Muscle layer of duodenum (tissue), 2 donors: ENCODE data around the gene HELQ.
"Not testable (repeated sequence)": the region's sequence is repeated elsewhere in the genome, so short reads cannot be mapped to it uniquely, and the experiment has no call there.

Experiments used
- H3K27ac ChIP-seq: one replicate; pipeline ENCODE4 v1.7.0; 2013; ENCODE audit warnings: mild to moderate bottlenecking, low read length
- H3K27me3 ChIP-seq: one replicate; pipeline ENCODE4 v1.7.0; 2013; ENCODE audit warnings: low read depth, mild to moderate bottlenecking, control low read depth, low read length
- H3K36me3 ChIP-seq, 2 donors: one replicate each; pipeline ENCODE4 v1.7.0; 2013; ENCODE audit warnings: low read length in 2 of 2, control low read depth in 1 of 2, mild to moderate bottlenecking in 1 of 2; ENCODE audit not compliant: insufficient read depth in 2 of 2, control insufficient read depth in 1 of 2
- H3K4me1 ChIP-seq, 2 donors: one replicate each; pipeline ENCODE4 v1.7.0; 2013; ENCODE audit warnings: low read length in 2 of 2, mild to moderate bottlenecking in 2 of 2, control low read depth in 1 of 2, moderate library complexity in 1 of 2; ENCODE audit not compliant: insufficient read depth in 2 of 2, control insufficient read depth in 1 of 2
- H3K4me3 ChIP-seq, 2 donors: one replicate each; pipeline ENCODE4 v1.7.0; 2013; ENCODE audit warnings: low read length in 2 of 2, low read depth in 1 of 2, mild to moderate bottlenecking in 1 of 2
- H3K9me3 ChIP-seq, 2 donors: one replicate each; pipeline ENCODE4 v1.7.0; 2013; ENCODE audit warnings: low read length in 2 of 2, control low read depth in 1 of 2, mild to moderate bottlenecking in 1 of 2; ENCODE audit not compliant: control insufficient read depth in 1 of 2
- donor health status: healthy.

The HELQ gene, protein sequence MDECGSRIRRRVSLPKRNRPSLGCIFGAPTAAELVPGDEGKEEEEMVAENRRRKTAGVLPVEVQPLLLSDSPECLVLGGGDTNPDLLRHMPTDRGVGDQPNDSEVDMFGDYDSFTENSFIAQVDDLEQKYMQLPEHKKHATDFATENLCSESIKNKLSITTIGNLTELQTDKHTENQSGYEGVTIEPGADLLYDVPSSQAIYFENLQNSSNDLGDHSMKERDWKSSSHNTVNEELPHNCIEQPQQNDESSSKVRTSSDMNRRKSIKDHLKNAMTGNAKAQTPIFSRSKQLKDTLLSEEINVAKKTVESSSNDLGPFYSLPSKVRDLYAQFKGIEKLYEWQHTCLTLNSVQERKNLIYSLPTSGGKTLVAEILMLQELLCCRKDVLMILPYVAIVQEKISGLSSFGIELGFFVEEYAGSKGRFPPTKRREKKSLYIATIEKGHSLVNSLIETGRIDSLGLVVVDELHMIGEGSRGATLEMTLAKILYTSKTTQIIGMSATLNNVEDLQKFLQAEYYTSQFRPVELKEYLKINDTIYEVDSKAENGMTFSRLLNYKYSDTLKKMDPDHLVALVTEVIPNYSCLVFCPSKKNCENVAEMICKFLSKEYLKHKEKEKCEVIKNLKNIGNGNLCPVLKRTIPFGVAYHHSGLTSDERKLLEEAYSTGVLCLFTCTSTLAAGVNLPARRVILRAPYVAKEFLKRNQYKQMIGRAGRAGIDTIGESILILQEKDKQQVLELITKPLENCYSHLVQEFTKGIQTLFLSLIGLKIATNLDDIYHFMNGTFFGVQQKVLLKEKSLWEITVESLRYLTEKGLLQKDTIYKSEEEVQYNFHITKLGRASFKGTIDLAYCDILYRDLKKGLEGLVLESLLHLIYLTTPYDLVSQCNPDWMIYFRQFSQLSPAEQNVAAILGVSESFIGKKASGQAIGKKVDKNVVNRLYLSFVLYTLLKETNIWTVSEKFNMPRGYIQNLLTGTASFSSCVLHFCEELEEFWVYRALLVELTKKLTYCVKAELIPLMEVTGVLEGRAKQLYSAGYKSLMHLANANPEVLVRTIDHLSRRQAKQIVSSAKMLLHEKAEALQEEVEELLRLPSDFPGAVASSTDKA

DNA sequence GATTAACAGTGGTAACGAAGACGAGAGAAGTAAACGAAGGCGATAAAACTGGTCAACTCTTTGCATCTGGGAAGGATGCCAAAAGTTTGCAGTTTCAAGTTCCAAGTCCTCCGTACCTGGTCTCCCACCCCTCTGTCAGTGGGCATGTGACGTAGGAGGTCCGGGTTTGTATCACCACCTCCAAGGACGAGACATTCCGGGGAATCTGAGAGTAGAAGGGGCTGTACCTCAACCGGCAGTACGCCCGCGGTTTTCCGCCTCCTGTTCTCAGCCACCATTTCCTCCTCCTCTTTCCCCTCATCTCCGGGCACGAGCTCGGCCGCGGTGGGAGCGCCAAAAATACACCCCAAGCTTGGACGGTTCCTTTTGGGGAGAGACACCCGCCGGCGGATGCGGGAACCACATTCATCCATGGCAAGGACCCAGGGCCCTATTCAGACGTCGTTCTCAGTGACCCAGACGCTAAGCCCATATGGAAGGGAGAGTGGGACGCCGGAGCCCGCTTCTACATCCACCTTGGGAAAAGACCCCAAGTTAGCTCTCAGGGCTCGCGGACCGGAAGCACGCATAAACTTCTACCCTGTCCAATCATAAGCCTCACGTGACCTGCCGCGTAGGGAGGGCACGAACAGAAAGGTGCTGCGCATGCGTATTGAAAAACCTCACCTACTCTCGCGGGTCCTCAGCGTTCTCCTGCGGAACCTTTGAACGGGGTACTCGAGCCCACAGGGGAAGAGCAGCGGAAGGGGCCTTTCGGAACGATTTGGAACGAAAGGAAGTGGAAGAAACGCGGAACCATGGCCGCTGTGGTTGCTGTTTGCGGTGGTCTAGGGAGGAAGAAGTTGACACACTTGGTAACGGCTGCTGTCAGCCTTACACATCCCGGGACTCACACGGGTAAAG is at the start of gene HELQ, which contains the start of gene MRPS18C:
TSS of gene HELQ (minus strand) at position 543 of the 903 bp plus-strand sequence. CDS start at position 413, 130 bp downstream.
TSS of gene MRPS18C (plus strand) at position 778 of the 903 bp plus-strand sequence. CDS start at position 798, 20 bp downstream.
- H3K9me3 ChIP-seq: no peaks in the 10 kb centered on the region
- H3K27me3 ChIP-seq: no peaks in the 10 kb centered on the region
- H3K4me3 ChIP-seq: peak within 1 kb of the TSS; percentile 73 to 97
- peaks cover 0 to 25% of the 10 kb centered on the region in 2 donors for H3K4me1 ChIP-seq
- H3K27ac ChIP-seq: peak within 1 kb of the TSS; percentile 97
- H3K36me3 ChIP-seq: peaks cover 12 to 48% of the 10 kb centered on the region in 2 donors

DNA sequence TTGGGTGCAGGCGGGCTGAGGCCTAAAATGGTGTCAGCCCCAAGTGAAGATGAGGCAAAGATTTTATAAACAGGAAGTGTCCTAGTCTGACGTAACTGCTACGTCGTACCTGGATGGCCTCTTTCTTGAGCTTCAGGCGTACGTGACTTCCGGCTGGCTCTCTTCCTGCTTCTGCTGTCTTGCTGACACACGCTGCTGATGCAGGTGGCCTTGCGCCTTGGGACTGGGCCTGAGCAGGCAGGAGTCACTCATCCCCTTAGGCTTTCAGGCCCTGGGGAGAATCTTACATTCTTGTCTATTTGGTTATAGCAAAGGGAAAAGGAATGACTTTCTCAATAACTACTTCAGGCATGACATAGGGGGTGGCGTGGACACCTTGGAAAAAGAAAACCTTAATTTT is 49.4 kb upstream of the HELQ start:
- Histone ChIP-seq H3K4me1 (no peaks in the 10 kb centered on the region), H3K27ac (no peak overlapping the region), H3K27me3 (no peaks in the 10 kb centered on the region), H3K4me3 (no peak overlapping the region), H3K9me3 (no peaks in the 10 kb centered on the region), H3K36me3 (no peaks in the 10 kb centered on the region)

DNA sequence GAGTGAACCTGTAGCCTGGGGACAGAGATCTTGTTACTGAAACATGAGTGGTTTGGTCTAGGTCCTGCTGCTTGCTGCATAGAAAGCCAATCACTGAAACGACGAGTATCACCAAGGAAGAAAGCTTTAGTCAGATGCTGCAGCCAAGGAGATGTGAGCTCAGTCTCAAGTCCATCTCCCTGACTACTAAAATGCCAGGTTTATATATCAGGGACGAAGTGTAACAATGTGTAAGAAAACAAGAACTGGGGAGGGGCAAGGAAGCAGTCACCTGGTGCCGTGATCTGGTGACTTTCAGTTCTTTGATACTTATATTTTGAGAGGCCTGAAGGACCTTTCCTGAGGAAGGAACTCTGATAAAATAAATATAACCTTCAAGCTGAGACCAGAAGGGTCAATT is 48.9 kb upstream of the HELQ start:
- Histone ChIP-seq H3K36me3 (no peaks in the 10 kb centered on the region), H3K4me3 (no peak overlapping the region), H3K27me3 (no peaks in the 10 kb centered on the region), H3K4me1 (no peaks in the 10 kb centered on the region), H3K9me3 (no peaks in the 10 kb centered on the region), H3K27ac (no peak overlapping the region)

DNA sequence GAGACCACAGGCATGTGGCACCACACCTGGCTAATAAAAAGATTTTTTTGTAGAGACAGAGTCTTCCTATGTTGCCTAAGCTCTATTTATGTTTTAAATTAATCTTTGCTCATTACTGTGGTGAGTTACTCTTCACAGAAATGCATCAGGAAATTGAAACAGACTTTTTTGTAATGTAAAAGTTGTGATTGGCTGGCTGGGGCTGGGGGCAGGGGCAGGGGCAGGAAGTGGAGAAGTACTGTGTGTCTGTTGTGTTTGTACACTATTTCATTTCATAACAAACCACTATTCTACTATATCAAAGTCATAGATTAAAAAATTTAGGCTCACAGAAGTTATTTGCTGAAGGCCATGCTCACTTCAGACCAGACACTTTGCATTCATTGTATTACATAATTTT is 48.4 kb upstream of the HELQ start:
- no peaks in the 10 kb centered on the region for H3K36me3 ChIP-seq
- H3K4me1 ChIP-seq: no peaks in the 10 kb centered on the region
- no peak overlapping the region for H3K27ac ChIP-seq
- H3K9me3 ChIP-seq: no peaks in the 10 kb centered on the region
- no peak overlapping the region for H3K4me3 ChIP-seq
- no peaks in the 10 kb centered on the region for H3K27me3 ChIP-seq

DNA sequence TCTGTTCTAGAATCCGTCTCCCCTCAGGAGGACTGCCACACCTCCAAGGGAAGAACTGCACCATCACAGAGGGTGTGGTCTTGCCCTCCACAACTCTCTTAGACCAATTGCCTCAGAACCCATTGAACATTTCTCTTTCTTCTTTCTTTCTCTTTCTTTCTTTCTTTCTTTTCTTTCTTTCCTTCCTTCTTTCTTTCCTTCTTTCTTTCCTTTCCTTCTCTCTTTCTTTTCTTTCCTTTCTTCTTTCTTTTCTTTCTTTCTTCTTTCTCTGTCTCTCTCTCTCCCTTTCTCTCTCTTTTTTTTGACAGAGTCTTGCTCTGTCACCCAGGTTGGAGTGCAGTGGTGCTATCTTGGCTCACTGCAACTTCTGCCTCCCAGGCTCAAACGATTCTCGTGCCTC is 46.0 kb upstream of the HELQ start:
- H3K27ac ChIP-seq, H3K36me3 ChIP-seq, H3K4me3 ChIP-seq, H3K4me1 ChIP-seq, H3K27me3 ChIP-seq, H3K9me3 ChIP-seq: not testable (repeated sequence)

DNA sequence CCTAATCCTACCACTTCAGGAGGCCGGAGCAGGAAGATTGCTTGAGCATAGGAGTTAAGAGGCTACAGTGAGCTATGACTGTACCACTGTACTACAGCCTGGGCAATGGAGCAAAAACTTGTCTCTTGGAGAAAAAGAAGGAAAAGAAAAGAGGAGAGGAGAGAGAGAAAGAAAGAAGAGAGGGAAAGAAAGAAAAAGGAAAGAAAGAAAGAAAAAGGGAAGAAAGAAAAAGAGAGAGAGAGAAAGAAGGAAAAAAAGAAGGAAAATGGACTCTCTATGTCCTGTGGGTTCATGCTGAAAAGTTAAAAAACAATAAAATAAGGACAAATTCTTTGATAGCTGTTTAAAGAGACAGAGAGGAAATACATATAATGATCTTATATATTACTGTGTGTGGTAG is 42.6 kb upstream of the HELQ start:
- H3K4me3 ChIP-seq: no peak overlapping the region
- no peaks in the 10 kb centered on the region for H3K27me3 ChIP-seq
- no peaks in the 10 kb centered on the region for H3K4me1 ChIP-seq
- no peaks in the 10 kb centered on the region for H3K36me3 ChIP-seq
- no peaks in the 10 kb centered on the region for H3K9me3 ChIP-seq
- H3K27ac ChIP-seq: no peak overlapping the region

DNA sequence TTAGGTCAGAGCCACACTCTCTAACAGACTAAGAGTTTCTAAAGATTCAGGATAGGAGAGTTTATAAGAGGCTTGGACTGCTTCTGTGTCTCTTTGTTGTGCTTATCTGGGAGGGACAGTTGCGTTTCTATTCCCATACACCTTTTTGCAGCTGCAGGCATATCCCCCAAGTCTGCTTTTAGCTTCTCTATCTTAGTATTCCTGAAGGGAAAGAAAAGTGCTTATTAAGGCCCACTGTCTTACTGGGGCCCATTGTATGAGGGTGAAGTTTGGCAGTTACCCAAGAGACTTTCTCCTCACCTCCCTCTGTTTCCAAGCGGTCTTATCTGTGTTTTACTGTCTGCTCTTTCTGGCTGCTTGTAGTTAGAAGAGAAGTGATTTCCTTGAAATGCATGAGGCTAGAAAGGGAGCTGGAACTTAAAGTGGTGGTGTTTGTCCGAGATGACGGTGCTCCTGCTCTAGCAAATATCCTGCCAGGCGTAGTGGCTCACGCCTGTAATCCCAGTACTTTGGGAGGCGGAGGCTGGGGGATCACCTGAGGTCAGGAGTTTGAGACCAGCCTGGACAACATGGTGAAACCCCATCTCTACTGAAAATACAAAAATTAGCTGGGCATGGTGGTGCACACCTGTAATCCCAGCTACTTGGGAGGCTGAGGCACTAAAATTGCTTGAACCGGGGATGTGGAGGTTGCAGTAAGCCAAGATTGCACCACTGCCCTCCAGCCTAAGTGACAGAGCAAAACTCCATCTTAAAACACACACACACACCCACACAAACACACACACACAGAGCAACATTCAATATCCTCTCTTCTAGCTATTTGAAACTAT is 40.7 kb upstream of the HELQ start:
- H3K36me3 ChIP-seq, H3K9me3 ChIP-seq, H3K4me3 ChIP-seq, H3K4me1 ChIP-seq, H3K27me3 ChIP-seq, H3K27ac ChIP-seq: not testable (repeated sequence)

DNA sequence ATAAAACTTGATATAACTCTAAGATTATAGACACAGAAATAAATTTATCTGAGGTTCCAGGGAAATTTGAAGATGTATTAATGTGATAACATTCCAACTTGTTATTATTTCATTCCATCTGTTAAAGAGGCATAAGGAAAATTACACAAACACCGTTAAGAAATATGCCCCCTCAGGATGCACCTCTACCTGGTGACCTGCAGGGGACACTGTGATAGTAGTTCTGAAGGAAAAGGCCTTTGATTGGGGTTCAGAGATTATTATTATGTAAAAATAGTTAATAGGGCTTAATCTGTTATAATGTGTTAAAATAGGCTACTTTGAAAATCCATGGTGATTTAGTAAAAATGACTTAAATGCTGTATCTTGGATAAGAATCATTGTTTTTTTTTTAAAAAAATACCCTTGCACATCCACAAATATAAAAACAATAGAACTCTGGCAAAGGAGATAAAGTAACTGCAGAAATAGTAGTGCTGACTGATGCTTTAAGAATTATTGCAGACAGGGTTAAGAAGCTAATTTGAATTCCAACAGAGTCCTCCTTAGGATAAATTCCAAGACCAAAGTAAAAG is 35.3 kb upstream of the HELQ start:
- no peak overlapping the region for H3K27ac ChIP-seq
- H3K4me3 ChIP-seq: no peak overlapping the region

DNA sequence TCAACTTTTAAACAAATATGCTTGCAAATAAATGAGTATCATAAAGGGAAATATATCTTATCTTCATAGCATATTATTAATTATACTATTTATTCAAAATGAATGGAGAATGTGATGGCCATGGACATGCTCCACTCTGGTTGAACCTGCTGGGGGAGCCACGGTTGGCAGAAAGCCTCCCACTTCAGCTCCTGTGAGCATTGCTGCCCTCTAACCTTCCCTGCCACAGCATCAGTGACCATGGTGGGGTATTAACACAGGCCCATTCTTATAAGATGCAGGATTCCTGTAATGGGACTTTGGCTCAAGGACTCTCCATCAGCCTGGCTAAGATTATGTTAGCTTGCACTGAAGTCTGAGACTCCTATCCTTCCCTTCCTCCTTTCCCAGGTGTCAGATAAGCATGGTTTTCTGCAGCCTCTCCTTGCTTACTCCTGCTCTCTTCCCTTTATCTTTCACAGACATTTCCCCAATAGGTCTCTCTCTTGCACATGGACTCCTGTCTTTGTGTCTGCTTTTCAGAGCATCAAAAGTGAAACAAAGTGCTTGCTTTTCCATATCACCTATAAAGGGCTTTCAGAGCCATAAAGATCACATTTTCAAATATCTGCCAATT is 34.2 kb upstream of the HELQ start:
- H3K4me3 ChIP-seq: no peak overlapping the region
- H3K9me3 ChIP-seq: no peaks in the 10 kb centered on the region
- peaks cover 0 to 6% of the 10 kb centered on the region in 2 donors for H3K4me1 ChIP-seq
- H3K27me3 ChIP-seq: no peaks in the 10 kb centered on the region
- no peak overlapping the region for H3K27ac ChIP-seq
- no peaks in the 10 kb centered on the region for H3K36me3 ChIP-seq

More for the DNA sequence above, 35.3 kb upstream of the HELQ start:
- Histone ChIP-seq H3K9me3 (no peaks in the 10 kb centered on the region), H3K36me3 (no peaks in the 10 kb centered on the region), H3K27me3 (no peaks in the 10 kb centered on the region), H3K4me1 (no peaks in the 10 kb centered on the region)
